WTC11 (cell line): ENCODE data around the gene LHFPL6. TPM values are rescaled to one million over a fixed set of nuclear protein-coding genes. Genes with fewer than 3 reads are reported as not detected.

Source experiments
- ATAC-seq: fragments of 200-7000 bp; cut with Tn5 transposase; 2 replicates; pipeline ENCODE4 v1.10.0; 2021; ENCODE audit warnings: mild to moderate bottlenecking, moderate library complexity
- CTCF ChIA-PET: fragments of 300-600 bp; sonication (Branson Sonifier 250); formaldehyde crosslinking; loops from one replicate; lab custom pipeline; 2021; ENCODE audit warnings: antibody characterized with exemption; lab: Charles Lee
- POLR2A ChIA-PET: fragments of 350-600 bp; sonication (Branson Sonifier 250); formaldehyde crosslinking; loops from one replicate; lab custom pipeline; 2021; ENCODE audit warnings: antibody characterized with exemption; lab: Charles Lee
- DNase-seq: peaks from one replicate; pipeline ENCODE4 v3.0.0; 2021; ENCODE audit warnings: low spot score
- H3K27ac Mint-ChIP-seq: 2 replicates; pipeline ENCODE4 v1.8.0; 2021; ENCODE audit warnings: mixed read lengths
- H3K27me3 Mint-ChIP-seq: 2 replicates; pipeline ENCODE4 v1.8.0; 2021; ENCODE audit warnings: low read depth, mild to moderate bottlenecking, moderate library complexity, mixed read lengths
- H3K36me3 Mint-ChIP-seq: 2 replicates; pipeline ENCODE4 v1.8.0; 2021; ENCODE audit warnings: mixed read lengths
- H3K4me1 Mint-ChIP-seq: 2 replicates; pipeline ENCODE4 v1.8.0; 2022; ENCODE audit warnings: mixed read lengths
- H3K4me3 Mint-ChIP-seq: 2 replicates; pipeline ENCODE4 v1.8.0; 2021; ENCODE audit warnings: mild to moderate bottlenecking, moderate library complexity, mixed read lengths
- H3K9me3 Mint-ChIP-seq: 2 replicates; pipeline ENCODE4 v1.8.0; 2021; ENCODE audit warnings: mixed read lengths
- AFF4 ChIP-seq: sonication (generic); formaldehyde crosslinking; IDR thresholded peaks from 2 replicates; pipeline ENCODE4 v1.8.1; 2023; ENCODE audit warnings: mild to moderate bottlenecking, missing genetic modification reagents, borderline replicate concordance
- ARID4B ChIP-seq: sonication (generic); formaldehyde crosslinking; IDR thresholded peaks from 2 replicates; pipeline ENCODE4 v1.8.0; 2023; ENCODE audit warnings: missing genetic modification reagents, mild to moderate bottlenecking, borderline replicate concordance
- E2F4 ChIP-seq: sonication (generic); formaldehyde crosslinking; IDR thresholded peaks from 2 replicates; pipeline ENCODE4 v1.8.1; 2022; ENCODE audit warnings: low read depth, mild to moderate bottlenecking, moderate library complexity, missing genetic modification reagents, borderline replicate concordance
- ESRRA ChIP-seq: sonication (generic); formaldehyde crosslinking; IDR thresholded peaks from 2 replicates; pipeline ENCODE4 v1.8.1; 2022; ENCODE audit warnings: mild to moderate bottlenecking, missing genetic modification reagents, borderline replicate concordance
- GABPB1 ChIP-seq: sonication (generic); formaldehyde crosslinking; IDR thresholded peaks from 2 replicates; pipeline ENCODE4 v1.8.1; 2023; ENCODE audit warnings: mild to moderate bottlenecking, missing genetic modification reagents
- GRHL2 ChIP-seq: fragments of 250-450 bp; sonication (Bioruptor Pico); IDR thresholded peaks from 2 replicates; pipeline ENCODE4 v1.8.0; 2022; ENCODE audit warnings: mild to moderate bottlenecking, moderate library complexity; ENCODE audit not compliant: insufficient replicate concordance, severe bottlenecking
- GTF2I ChIP-seq: fragments of 250-450 bp; sonication (Bioruptor Pico); conservative IDR thresholded peaks from 2 replicates; pipeline ENCODE4 v1.4.0; 2021; ENCODE audit warnings: mild to moderate bottlenecking
- IRF2 ChIP-seq: sonication (generic); formaldehyde crosslinking; IDR thresholded peaks from 2 replicates; pipeline ENCODE4 v1.8.0; 2022; ENCODE audit warnings: low read depth, missing genetic modification reagents, borderline replicate concordance
- NR3C1 ChIP-seq: sonication (generic); formaldehyde crosslinking; conservative IDR thresholded peaks from 2 replicates; pipeline ENCODE4 v1.8.1; 2023; ENCODE audit warnings: low read depth, mild to moderate bottlenecking, missing genetic modification reagents
- SMAD3 ChIP-seq: sonication (generic); formaldehyde crosslinking; IDR thresholded peaks from 2 replicates; pipeline ENCODE4 v1.8.0; 2022; ENCODE audit warnings: missing genetic modification reagents, mild to moderate bottlenecking, borderline replicate concordance
- TCF7 ChIP-seq: sonication (generic); formaldehyde crosslinking; IDR thresholded peaks from 2 replicates; pipeline ENCODE4 v1.8.0; 2022; ENCODE audit warnings: mild to moderate bottlenecking, low read depth, missing genetic modification reagents, moderate library complexity
- ZNF121 ChIP-seq: sonication (generic); formaldehyde crosslinking; IDR thresholded peaks from 2 replicates; pipeline ENCODE4 v1.8.0; 2023; ENCODE audit warnings: missing genetic modification reagents
- ZNF416 ChIP-seq: fragments of 250-450 bp; sonication (Bioruptor Pico); IDR thresholded peaks from 2 replicates; pipeline ENCODE4 v1.9.0; 2021; ENCODE audit warnings: mild to moderate bottlenecking, inconsistent platforms
- total RNA-seq: library from RNA; stranded (reverse); gene quantifications from 3 replicates; pipeline ENCODE4 v1.2.3, GENCODE V29; 2021
- TF ChIP-seq, protein P1 (sequence below): sonication (generic); formaldehyde crosslinking; IDR thresholded peaks from 2 replicates; pipeline ENCODE4 v1.8.1; 2023; ENCODE audit warnings: mild to moderate bottlenecking, missing genetic modification reagents, moderate library complexity
- TF ChIP-seq, protein P2 (sequence below): fragments of 200-600 bp; IDR thresholded peaks from 2 replicates; pipeline ENCODE4 v1.8.0; 2022; ENCODE audit warnings: antibody characterized with exemption
- TF ChIP-seq, protein P3 (sequence below): sonication (generic); formaldehyde crosslinking; IDR thresholded peaks from 2 replicates; pipeline ENCODE4 v1.8.1; 2022; ENCODE audit warnings: mild to moderate bottlenecking, missing genetic modification reagents, moderate library complexity, borderline replicate concordance

LHFPL6 gene
- total RNA-seq, 1 experiment from 2014 or later: 4.5 TPM

DNA sequence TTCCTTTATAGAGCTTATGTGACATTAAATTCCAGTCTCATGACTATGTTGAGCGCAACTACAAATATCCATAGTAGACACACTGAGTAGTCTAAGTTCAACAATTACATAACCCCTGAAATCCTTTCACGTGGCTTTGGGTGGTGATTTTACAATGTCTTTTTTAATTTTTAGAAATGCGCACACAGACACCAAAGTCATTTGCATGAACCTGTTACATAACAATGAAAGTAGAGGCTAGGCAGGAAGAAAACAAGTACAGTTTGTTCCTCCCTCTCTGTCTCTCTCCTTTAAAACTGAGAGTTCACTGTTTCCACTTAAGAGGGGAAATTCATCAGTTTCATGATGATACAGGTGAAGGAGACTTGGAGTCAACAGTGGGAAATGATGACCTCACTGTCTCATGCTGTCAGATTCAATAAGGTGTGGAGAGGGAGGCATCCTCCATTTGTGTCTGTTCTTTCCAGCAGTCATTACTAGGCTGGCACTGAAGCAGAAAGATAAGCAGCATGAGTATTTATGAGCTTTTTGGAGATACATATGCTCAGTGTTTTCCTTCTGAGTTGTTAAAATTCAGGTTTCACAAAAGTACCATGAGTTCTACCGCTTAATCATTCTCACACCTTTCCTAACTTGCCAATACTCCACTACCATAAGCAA is 201.8 kb downstream of the LHFPL6 start (continued):
- TF ChIP-seq TCF7 (no peak), NR3C1 (no peak), SMAD3 (CRISPR knock-in tag) (no peak)
- TF ChIP-seq, all 79 proteins: peak for 0

DNA sequence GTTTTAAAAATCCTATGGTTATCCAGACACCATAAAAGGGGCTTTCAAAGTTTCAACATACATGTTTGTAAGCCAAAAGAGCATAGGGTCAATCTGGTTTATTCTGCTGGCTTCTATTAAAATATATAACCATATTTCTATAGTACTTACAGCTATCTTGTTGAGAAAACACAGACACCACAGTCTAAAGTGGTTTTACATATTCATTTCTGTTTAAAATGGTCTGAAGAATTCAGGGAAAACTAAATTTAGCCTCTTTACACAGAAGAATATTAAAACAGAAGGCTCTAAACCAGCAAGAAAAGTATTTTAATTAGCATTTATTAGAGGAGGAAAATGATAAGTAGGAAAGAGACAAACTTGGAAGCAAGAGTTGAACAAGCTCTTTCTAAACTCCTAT is 203.9 kb downstream of the LHFPL6 start:
- Mint-ChIP-seq H3K36me3 (no peaks in the 10 kb centered on the region), H3K27ac (no peak overlapping the region), H3K27me3 (peaks cover 69% of the 10 kb centered on the region), H3K9me3 (no peaks in the 10 kb centered on the region), H3K4me3 (no peak overlapping the region), H3K4me1 (peaks cover 12% of the 10 kb centered on the region)
- ChIA-PET POLR2A (no interaction called here), CTCF (no interaction called here)
- no peak for ATAC-seq
- no peak for DNase-seq
- TF ChIP-seq E2F4 (CRISPR knock-in tag): no peak
- TF ChIP-seq, protein P1, sequence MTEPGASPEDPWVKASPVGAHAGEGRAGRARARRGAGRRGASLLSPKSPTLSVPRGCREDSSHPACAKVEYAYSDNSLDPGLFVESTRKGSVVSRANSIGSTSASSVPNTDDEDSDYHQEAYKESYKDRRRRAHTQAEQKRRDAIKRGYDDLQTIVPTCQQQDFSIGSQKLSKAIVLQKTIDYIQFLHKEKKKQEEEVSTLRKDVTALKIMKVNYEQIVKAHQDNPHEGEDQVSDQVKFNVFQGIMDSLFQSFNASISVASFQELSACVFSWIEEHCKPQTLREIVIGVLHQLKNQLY (CRISPR knock-in tag): no peak
- TF ChIP-seq AFF4 (CRISPR knock-in tag): no peak
- no peak for TF ChIP-seq IRF2
- no peak for TF ChIP-seq GRHL2 (CRISPR knock-in tag)
- no peak for TF ChIP-seq ZNF121 (CRISPR knock-in tag)
- TF ChIP-seq GABPB1: no peak
- TF ChIP-seq, protein P2, sequence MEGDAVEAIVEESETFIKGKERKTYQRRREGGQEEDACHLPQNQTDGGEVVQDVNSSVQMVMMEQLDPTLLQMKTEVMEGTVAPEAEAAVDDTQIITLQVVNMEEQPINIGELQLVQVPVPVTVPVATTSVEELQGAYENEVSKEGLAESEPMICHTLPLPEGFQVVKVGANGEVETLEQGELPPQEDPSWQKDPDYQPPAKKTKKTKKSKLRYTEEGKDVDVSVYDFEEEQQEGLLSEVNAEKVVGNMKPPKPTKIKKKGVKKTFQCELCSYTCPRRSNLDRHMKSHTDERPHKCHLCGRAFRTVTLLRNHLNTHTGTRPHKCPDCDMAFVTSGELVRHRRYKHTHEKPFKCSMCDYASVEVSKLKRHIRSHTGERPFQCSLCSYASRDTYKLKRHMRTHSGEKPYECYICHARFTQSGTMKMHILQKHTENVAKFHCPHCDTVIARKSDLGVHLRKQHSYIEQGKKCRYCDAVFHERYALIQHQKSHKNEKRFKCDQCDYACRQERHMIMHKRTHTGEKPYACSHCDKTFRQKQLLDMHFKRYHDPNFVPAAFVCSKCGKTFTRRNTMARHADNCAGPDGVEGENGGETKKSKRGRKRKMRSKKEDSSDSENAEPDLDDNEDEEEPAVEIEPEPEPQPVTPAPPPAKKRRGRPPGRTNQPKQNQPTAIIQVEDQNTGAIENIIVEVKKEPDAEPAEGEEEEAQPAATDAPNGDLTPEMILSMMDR: no peak
- TF ChIP-seq ARID4B: no peak
- no peak for TF ChIP-seq ZNF416
- no peak for TF ChIP-seq GTF2I
- TF ChIP-seq, protein P3, sequence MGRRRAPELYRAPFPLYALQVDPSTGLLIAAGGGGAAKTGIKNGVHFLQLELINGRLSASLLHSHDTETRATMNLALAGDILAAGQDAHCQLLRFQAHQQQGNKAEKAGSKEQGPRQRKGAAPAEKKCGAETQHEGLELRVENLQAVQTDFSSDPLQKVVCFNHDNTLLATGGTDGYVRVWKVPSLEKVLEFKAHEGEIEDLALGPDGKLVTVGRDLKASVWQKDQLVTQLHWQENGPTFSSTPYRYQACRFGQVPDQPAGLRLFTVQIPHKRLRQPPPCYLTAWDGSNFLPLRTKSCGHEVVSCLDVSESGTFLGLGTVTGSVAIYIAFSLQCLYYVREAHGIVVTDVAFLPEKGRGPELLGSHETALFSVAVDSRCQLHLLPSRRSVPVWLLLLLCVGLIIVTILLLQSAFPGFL (CRISPR knock-in tag): no peak
- TF ChIP-seq ESRRA (CRISPR knock-in tag): no peak
